GM23248 (cell line): ENCODE results near the gene GADD45B.

Experiments
- EZH2 ChIP-seq: fragments of 200-600 bp; sonication (generic); IDR thresholded peaks from 2 replicates; pipeline ENCODE4 v1.6.1; 2018; ENCODE audit warnings: antibody characterized with exemption, mild to moderate bottlenecking; ENCODE audit not compliant: insufficient read depth, poor library complexity, severe bottlenecking
- EZH2phosphoT487 ChIP-seq: fragments of 200-600 bp; sonication (generic); IDR thresholded peaks from 2 replicates; pipeline ENCODE4 v1.6.1; 2018; ENCODE audit warnings: antibody characterized with exemption, moderate library complexity, mild to moderate bottlenecking, low read depth; ENCODE audit not compliant: insufficient read depth

DNA sequence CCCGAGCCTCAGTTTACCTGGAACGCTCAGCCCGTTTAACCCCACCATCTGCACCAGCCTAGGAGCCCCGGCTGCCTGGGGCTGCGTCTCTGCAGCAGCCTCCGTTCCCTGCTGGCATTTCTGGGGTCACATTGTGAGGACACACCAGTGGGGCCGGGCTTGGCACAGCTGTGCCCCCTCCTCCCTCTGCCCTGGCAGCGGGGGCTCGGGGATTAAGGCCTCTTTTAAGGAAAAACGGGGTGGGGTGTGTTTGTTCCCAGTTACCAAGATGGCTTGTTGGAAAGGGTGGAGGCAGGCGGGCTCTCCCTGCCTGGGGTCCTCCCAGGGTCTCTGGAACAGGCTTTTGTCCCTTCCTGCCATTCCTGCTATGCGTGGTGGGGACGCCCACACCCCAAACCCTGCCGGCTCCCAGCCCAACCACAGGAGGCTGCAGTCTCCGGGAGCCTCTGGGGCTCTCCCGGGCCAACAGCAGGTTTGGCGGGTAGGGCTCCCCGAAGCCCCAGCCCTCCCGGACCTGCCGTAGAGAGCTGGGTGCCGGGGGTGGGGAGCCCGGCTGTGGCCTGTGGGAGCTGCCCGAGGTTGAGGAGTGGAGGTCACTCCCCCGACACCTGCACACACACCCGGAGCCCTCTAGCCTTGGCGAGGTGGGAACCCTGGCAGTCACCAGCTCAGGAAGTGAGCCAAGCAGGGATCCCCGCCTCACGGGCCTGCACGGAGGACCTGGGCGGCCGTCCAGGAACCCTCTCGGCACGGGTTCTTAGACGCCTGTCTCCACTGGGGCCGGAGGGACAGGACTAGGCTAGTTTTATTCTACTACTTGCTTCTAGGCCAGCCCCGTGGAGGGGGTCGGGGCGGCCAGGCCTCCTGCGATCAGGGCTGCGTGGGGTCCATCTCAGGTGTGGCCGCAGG lies 36.9 kb downstream of the GADD45B start:
- no peak for TF ChIP-seq EZH2
- TF ChIP-seq EZH2phosphoT487 = no peak
